ENCODE data around the gene LRRC74A.
"Not testable (repeated sequence)": the region's sequence is repeated elsewhere in the genome, so short reads cannot be mapped to it uniquely, and the experiment has no call there.

LRRC74A gene

GRCh38 chr14:76891391-76891790, 65.2 kb downstream of the LRRC74A start:
- no peak for DNase-seq
- no peak for ATAC-seq

- ATAC-seq (no peak), DNase-seq (no peak)
These were observed 68.1 kb downstream of the LRRC74A start for GRCh38 chr14:76894308-76894707.

DNA sequence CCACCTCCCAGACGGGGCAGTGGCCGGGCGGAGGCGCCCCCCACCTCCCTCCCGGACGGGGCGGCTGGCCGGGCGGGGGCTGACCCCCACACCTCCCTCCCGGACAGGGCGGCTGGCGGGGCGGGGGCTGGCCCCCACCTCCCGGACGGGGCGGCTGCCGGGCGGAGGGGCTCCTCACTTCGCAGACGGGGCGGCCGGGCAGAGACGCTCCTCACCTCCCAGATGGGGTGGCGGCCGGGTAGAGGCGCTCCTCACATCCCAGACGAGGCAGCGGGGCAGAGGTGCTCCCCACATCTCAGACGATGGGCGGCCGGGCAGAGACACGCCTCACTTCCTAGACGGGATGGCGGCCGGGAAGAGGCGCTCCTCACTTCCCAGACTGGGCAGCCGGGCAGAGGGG, 71.8 kb downstream of the LRRC74A start:
- not testable (repeated sequence) for ATAC-seq, DNase-seq

DNA sequence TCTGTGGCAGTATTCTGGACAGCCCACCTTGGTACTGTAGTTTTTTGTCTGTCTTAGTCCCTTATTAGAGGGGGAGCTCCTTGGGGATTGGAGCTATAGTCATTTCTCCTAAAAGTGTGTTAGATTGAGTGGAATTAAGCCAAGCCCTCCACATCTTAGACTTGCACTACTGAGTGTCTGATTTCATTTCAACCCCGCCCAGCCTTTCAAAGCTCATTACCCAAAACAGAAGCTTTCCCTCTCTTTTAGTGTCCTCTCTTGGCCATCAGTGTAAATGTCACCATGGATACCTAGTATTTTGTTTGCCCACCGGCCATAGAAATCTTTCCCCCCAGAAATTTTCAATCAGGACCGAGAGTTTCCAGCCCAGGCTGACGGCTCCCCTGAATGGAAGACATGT, 74.5 kb downstream of the LRRC74A start:
- no peak for DNase-seq
- ATAC-seq = no peak

GRCh38 chr14:76901171-76902055, 75.2 kb downstream of the LRRC74A start:
- DNase-seq (no peak), ATAC-seq (no peak)

GRCh38 chr14:76902591-76902990, 76.4 kb downstream of the LRRC74A start:
- no peak for ATAC-seq
- no peak for DNase-seq

DNA sequence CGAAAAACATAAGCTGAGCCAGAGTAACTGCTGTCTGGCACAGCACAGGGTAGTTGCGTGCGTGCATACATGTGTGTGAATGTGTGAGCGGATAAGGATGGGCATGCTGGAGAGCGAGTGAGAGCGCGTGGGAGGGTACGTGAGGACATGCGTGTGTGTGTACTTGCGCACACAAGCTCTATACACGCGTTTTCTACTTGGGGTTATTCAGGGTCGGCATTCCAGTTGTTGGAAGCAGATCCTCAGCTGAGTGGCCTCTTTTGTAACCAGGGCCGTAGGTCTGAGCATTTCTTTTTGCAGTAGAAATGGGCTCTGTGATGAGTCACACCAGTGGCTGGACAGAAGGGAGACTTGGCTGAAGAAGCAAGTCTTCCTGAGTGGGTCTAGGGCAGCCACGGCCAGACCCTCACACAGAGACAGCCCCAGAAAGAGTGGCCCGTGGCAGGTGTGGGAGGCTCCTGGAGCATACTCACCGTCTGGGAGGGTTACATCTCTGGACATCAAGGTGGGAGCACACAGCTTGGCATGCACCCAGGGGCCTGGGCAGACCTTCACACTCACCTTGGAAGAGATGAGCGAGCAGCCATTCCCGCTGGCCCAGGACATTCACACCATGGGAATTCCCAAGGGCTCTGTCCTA, 78.0 kb downstream of the LRRC74A start:
- no peak for DNase-seq

GRCh38 chr14:76904740-76905569, 78.7 kb downstream of the LRRC74A start:
- ATAC-seq (peak; percentile 98), DNase-seq (peak; percentile 83)

More for the DNA sequence above, 78.0 kb downstream of the LRRC74A start:
- no peak for ATAC-seq

DNA sequence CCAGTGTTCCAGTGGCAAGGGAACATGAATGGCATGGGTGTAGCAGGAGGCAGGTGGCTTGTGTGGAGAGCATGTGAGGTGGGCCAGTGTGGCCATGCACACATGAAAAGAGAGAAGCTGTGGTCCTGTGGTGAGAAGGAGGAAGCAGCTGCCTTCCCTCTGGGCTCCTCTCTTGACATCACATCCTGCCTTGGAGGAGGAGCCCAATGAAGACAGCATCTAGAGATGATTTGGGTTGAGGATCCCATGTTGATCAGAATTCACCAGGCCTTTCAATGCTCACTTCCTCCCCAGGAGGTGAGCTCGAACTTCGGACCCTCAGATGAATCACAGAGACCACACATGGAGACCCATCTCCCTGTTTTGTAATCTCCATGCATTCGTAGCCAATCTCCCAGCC, 82.6 kb downstream of the LRRC74A start:
- DNase-seq (peak; percentile 41), ATAC-seq (no peak)

DNA sequence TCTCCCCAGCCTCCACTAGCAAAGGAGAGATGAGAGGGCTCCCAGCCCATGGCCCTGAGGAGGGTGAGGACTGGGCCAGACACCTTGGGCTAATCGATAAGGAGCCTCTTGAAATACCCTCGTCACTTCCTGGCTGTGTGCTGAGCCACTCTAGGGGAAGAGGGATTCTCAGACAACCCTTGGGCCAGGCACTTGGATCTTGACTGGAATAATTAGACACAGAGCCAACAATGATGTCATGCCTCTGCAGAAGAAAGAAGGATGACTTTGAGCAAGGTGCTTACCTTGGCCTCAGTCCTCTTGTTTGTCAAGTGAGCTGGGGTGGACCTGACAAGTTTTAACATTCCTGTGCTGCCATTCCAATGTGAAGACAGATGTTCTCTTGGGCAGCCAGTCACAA, 83.1 kb downstream of the LRRC74A start:
- DNase-seq (no peak), ATAC-seq (no peak)

GRCh38 chr14:76910371-76910890, 84.2 kb downstream of the LRRC74A start:
- DNase-seq (no peak), ATAC-seq (no peak)

DNA sequence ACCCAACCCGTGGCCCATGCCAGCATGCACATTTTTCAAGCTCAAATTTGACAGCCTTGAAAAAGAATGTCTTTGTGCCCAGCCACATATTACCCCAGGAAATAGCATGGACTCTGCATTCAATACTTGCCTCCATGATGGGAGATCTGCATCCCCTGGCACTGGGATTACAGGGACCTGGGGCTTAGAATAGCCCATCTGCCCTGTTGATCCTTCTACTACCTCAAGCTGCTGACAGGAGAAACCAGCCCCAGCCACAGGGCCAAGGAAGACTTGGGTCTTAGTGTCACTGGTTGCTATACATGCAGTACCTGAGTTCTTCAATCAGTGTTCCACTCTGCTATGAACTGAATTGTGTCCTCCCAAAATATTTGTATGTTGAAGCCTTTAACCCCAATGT, 85.3 kb downstream of the LRRC74A start:
- no peak for DNase-seq
- no peak for ATAC-seq

- ATAC-seq, DNase-seq: not testable (repeated sequence)
These were observed 88.4 kb downstream of the LRRC74A start for GRCh38 chr14:76914533-76915081.

- ATAC-seq = no peak
- no peak for DNase-seq
These were observed 90.0 kb downstream of the LRRC74A start for GRCh38 chr14:76916040-76916715.

- ATAC-seq = no peak
- DNase-seq = peak; percentile 28
These were observed 91.0 kb downstream of the LRRC74A start for GRCh38 chr14:76917158-76917596.

DNA sequence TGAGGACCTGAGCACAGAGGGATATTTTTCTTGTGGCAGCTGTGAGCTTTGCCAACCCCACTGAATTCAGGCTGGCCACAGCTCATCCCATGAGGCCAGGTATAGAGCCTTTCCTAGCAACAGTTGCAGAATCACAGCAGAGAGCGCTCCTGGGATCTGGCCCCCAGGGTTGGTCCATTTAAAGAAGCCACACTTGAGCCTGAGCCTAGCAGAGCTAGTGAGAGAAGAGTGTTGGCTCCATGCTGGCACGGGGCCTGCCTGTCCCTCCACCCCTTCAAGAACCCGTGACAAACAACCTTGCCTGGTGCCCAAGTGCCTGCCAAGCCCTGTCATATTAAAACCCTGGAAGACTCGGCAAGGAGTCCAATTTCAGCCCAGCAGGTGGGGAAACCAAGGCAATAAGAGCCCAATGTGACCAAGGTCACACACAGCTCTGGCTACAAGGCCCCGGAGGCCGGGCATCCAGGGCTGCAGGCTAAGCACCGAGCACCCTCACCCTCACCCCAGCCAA, 91.6 kb downstream of the LRRC74A start:
- DNase-seq = no peak

DNA sequence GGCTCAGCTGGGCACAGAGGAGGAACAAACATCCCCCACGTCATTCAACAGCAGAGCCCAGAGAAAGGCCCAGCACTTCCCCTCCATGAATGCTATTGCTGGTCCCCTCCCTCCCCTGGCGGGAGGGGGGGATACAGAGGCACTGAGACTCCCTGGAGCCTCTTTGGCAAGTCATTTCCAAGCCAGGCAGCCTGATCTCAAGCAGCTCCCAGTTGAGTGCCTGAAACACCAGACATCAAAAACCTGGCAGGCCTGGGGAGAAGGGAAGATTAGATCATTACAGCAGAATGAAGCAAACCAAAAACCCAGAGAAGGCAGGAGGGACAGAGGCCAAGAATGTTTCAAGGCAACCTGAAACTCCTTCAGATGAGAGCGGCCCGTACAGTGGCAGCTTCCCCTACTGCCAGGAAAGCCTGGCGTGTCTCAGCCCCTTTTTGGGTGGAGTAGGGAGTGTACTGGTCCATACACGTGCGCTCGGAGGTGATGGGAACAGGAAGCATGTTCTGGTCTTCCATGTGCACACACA, 92.1 kb downstream of the LRRC74A start:
- no peak for ATAC-seq

More for the DNA sequence above, 91.6 kb downstream of the LRRC74A start:
- no peak for ATAC-seq

DNA sequence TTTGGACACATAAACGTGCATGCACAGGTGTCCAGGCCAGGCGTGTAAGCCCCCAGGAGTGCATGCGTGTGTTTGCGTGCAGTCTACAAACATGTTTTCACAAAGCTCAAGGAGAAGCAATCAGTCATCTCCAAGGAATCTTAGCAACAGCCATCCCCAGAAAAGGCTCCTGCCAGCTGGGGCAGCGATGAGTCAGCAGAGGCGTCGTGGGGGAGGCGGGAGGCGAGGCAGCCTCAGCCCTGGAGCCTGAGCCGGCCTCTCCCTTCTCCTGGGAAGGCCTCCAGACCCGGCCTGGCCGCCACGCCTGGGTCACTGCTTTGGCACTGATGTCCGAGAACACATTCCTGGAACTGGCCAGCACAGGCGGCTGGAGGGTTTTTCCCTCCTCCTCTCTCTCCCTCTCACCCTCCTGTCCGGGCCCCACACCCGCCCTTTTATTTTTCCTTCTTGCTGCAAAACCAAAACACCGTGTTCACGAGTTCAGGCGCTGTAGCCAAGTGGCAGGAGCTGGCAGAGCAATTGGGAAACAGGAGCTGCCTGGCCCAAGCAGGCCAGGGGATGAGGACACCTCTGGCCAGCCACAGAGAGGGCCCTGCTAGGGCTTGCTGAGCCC, 92.7 kb downstream of the LRRC74A start:
- ATAC-seq (no peak), DNase-seq (peak; percentile 51)

More for the DNA sequence above, 92.1 kb downstream of the LRRC74A start:
- no peak for DNase-seq

Data from stimulated activated naive CD8-positive, alpha-beta T cell treated with anti-CD3 and anti-CD28 coated beads, Interleukin-15, Interleukin-2, amounts not matched to agents 100 U/mL and 50 U/mL, for 24 hours (primary cell).